ENCODE measurements around the gene CRTAC1. TPM values are rescaled to one million over a fixed set of nuclear protein-coding genes. Genes with fewer than 3 reads are reported as not detected.

CRTAC1 gene
- total and polyA plus RNA-seq, 2 donors (not counting 3 experiments of a cell fraction or from before 2014, with no cell fraction given): 1.4 to 3.0 TPM

GRCh38 chr10:98060079-98060478 lies 29.7 kb upstream of the CRTAC1 start:
- Histone ChIP-seq H3K9ac (replicated peaks; ENCODE audit: extremely low read depth, insufficient read depth, low read length) (no peak overlapping the region), H3K27me3 (ENCODE audit: control insufficient read depth in 2 of 2, insufficient read depth in 2 of 2, low read length in 2 of 2) (no peaks in the 10 kb centered on the region), H4K20me1 (replicated peaks; ENCODE audit: control insufficient read depth, extremely low read depth, insufficient read depth, low read length) (no peaks in the 10 kb centered on the region), H3K9me3 (replicated peaks; ENCODE audit: control insufficient read depth, insufficient read depth, low read length) (no peaks in the 10 kb centered on the region), H3K79me2 (ENCODE audit: control insufficient read depth, insufficient read depth, low read length) (no peaks in the 10 kb centered on the region), H3K9me1 (replicated peaks; ENCODE audit: control insufficient read depth, extremely low read depth, insufficient read depth, low read length) (no peaks in the 10 kb centered on the region), H2AFZ (ENCODE audit: low read depth, low read length) (no peak overlapping the region), H3K4me3 (replicated peaks in 1 of 3; ENCODE audit: insufficient read depth in 1 of 3, low read depth in 1 of 3, low read length in 3 of 3) (no peak overlapping the region), H3K4me1 (ENCODE audit: control insufficient read depth, extremely low read depth, insufficient read depth, low read length) (no peaks in the 10 kb centered on the region), H3K27ac (ENCODE audit: insufficient read depth, low read depth, low read length) (no peak overlapping the region), H3K4me2 (ENCODE audit: insufficient read depth, low read length) (no peak overlapping the region), H3K36me3 (ENCODE audit: control insufficient read depth in 2 of 2, extremely low read depth in 1 of 2, insufficient read depth in 2 of 2, low read length in 2 of 2) (no peaks in the 10 kb centered on the region)
- POLR2A ChIA-PET: no interaction called here
- dilution Hi-C loops (cut with MboI; ENCODE audit: extremely low pct_ligation_motif_present, low sequenced_read_pairs) (no loop called here), intact Hi-C loops (cut with micrococcal nuclease) (no loop called here)
- TF ChIP-seq EZH2 (IDR thresholded peaks at IDR 0.05; ENCODE audit: borderline replicate concordance, low read depth, low read length, severe bottlenecking): no peak
- no TSS peak for BruUV-seq (replicated peaks)
- DNase-seq (ENCODE audit: low read depth, low spot score): no peak
- CTCF ChIA-PET: no interaction called here
- no peak for FAIRE-seq

GRCh38 chr10:98058295-98058694 lies 27.9 kb upstream of the CRTAC1 start:
- intact Hi-C loops (cut with micrococcal nuclease): no loop called here
- dilution Hi-C loops (cut with MboI; ENCODE audit: extremely low pct_ligation_motif_present, low sequenced_read_pairs): no loop called here
- Histone ChIP-seq H4K20me1 (replicated peaks; ENCODE audit: control insufficient read depth, extremely low read depth, insufficient read depth, low read length) (no peaks in the 10 kb centered on the region), H3K9me3 (replicated peaks; ENCODE audit: control insufficient read depth, insufficient read depth, low read length) (no peaks in the 10 kb centered on the region), H3K4me3 (replicated peaks in 1 of 3; ENCODE audit: insufficient read depth in 1 of 3, low read depth in 1 of 3, low read length in 3 of 3) (no peak overlapping the region), H2AFZ (ENCODE audit: low read depth, low read length) (no peak overlapping the region), H3K4me2 (ENCODE audit: insufficient read depth, low read length) (no peak overlapping the region), H3K79me2 (ENCODE audit: control insufficient read depth, insufficient read depth, low read length) (no peaks in the 10 kb centered on the region), H3K27ac (ENCODE audit: insufficient read depth, low read depth, low read length) (no peak overlapping the region), H3K27me3 (ENCODE audit: control insufficient read depth in 2 of 2, insufficient read depth in 2 of 2, low read length in 2 of 2) (no peaks in the 10 kb centered on the region), H3K9ac (replicated peaks; ENCODE audit: extremely low read depth, insufficient read depth, low read length) (no peak overlapping the region), H3K4me1 (ENCODE audit: control insufficient read depth, extremely low read depth, insufficient read depth, low read length) (no peaks in the 10 kb centered on the region), H3K9me1 (replicated peaks; ENCODE audit: control insufficient read depth, extremely low read depth, insufficient read depth, low read length) (no peaks in the 10 kb centered on the region), H3K36me3 (ENCODE audit: control insufficient read depth in 2 of 2, extremely low read depth in 1 of 2, insufficient read depth in 2 of 2, low read length in 2 of 2) (no peaks in the 10 kb centered on the region)
- CTCF ChIA-PET: interaction anchor here (1.9 kb wide), 1 partner anchor 15 kb away, joined by 4 read pairs; no protein-coding TSS in a partner anchor
- TF ChIP-seq MYC (IDR thresholded peaks at IDR 0.05; ENCODE audit: low read depth, low read length) (no peak), JUN (IDR thresholded peaks at IDR 0.05; ENCODE audit: borderline replicate concordance, insufficient read depth, insufficient read length, low read depth) (no peak), POLR2A (IDR thresholded peaks at IDR 0.05; ENCODE audit: low read depth, low read length) (no peak), POLR2AphosphoS5 (IDR thresholded peaks at IDR 0.05; ENCODE audit: insufficient read depth, low read depth, low read length) (no peak), EZH2 (IDR thresholded peaks at IDR 0.05; ENCODE audit: borderline replicate concordance, low read depth, low read length, severe bottlenecking) (no peak), GATA2 (IDR thresholded peaks at IDR 0.05; ENCODE audit: insufficient read depth, insufficient read length, low read depth, low read length) (no peak), MAX (IDR thresholded peaks at IDR 0.05; ENCODE audit: insufficient read depth, insufficient read length) (no peak), FOS (IDR thresholded peaks at IDR 0.05; ENCODE audit: borderline replicate concordance, insufficient read depth, low read length) (no peak)
- TF ChIP-seq, protein P1, sequence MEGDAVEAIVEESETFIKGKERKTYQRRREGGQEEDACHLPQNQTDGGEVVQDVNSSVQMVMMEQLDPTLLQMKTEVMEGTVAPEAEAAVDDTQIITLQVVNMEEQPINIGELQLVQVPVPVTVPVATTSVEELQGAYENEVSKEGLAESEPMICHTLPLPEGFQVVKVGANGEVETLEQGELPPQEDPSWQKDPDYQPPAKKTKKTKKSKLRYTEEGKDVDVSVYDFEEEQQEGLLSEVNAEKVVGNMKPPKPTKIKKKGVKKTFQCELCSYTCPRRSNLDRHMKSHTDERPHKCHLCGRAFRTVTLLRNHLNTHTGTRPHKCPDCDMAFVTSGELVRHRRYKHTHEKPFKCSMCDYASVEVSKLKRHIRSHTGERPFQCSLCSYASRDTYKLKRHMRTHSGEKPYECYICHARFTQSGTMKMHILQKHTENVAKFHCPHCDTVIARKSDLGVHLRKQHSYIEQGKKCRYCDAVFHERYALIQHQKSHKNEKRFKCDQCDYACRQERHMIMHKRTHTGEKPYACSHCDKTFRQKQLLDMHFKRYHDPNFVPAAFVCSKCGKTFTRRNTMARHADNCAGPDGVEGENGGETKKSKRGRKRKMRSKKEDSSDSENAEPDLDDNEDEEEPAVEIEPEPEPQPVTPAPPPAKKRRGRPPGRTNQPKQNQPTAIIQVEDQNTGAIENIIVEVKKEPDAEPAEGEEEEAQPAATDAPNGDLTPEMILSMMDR (IDR thresholded peaks at IDR 0.05; ENCODE audit: extremely low read depth in 1 of 2, insufficient read depth in 1 of 2, low read depth in 1 of 2, low read length in 2 of 2): no peak
- POLR2A ChIA-PET: no interaction called here
- no TSS peak for BruUV-seq (replicated peaks)
- FAIRE-seq (no peak), DNase-seq (ENCODE audit: low read depth, low spot score) (no peak)
